ENCODE measurements around the gene GNAI2. TPM values are rescaled to one million over a fixed set of nuclear protein-coding genes. Genes with fewer than 3 reads are reported as not detected.
"Not testable (repeated sequence)": the region's sequence is repeated elsewhere in the genome, so short reads cannot be mapped to it uniquely, and the experiment has no call there.

Gene GNAI2
- polyA plus RNA-seq, 3 donors, result 189 to 229 (median 189) TPM

GRCh38 chr3:50201573-50202315 lies 34.3 kb upstream of the GNAI2 start:
- no peak for DNase-seq (ENCODE audit: extremely low read depth in 1 of 11, low read depth in 9 of 11, low spot score in 4 of 11)

- DNase-seq (ENCODE audit: extremely low read depth in 1 of 11, low read depth in 9 of 11, low spot score in 4 of 11), result no peak
Observed at GRCh38 chr3:50202353-50203112, 33.5 kb upstream of the GNAI2 start.

GRCh38 chr3:50203113-50203808 lies 32.7 kb upstream of the GNAI2 start:
- no peak for DNase-seq (ENCODE audit: extremely low read depth in 1 of 11, low read depth in 9 of 11, low spot score in 4 of 11)

- DNase-seq (ENCODE audit: extremely low read depth in 1 of 11, low read depth in 9 of 11, low spot score in 4 of 11), result no peak
Observed at GRCh38 chr3:50203809-50204803, 31.9 kb upstream of the GNAI2 start.

- peak in 2 of 11 donors; percentile 39 to 42 for DNase-seq (ENCODE audit: extremely low read depth in 1 of 11, low read depth in 9 of 11, low spot score in 4 of 11)
Observed at GRCh38 chr3:50204804-50205412, 31.1 kb upstream of the GNAI2 start, which contains the start of gene SLC38A3. Gene SLC38A3 (plus strand): TSS chr3:50205271. CDS start chr3:50214200, 8,929 bp downstream.

- no peak for DNase-seq (ENCODE audit: extremely low read depth in 1 of 11, low read depth in 9 of 11, low spot score in 4 of 11)
Observed at GRCh38 chr3:50205413-50206276, 30.4 kb upstream of the GNAI2 start.

GRCh38 chr3:50207359-50208042 lies 28.5 kb upstream of the GNAI2 start:
- DNase-seq (ENCODE audit: extremely low read depth in 1 of 11, low read depth in 9 of 11, low spot score in 4 of 11), result no peak

GRCh38 chr3:50208677-50209344 lies 27.2 kb upstream of the GNAI2 start:
- DNase-seq (ENCODE audit: extremely low read depth in 1 of 11, low read depth in 9 of 11, low spot score in 4 of 11), result no peak

- no peak for DNase-seq (ENCODE audit: extremely low read depth in 1 of 11, low read depth in 9 of 11, low spot score in 4 of 11)
Observed at GRCh38 chr3:50210176-50210509, 25.9 kb upstream of the GNAI2 start.

GRCh38 chr3:50210510-50211367 lies 25.3 kb upstream of the GNAI2 start:
- no peak for DNase-seq (ENCODE audit: extremely low read depth in 1 of 11, low read depth in 9 of 11, low spot score in 4 of 11)

GRCh38 chr3:50211368-50211717 lies 24.7 kb upstream of the GNAI2 start:
- not testable (repeated sequence) for DNase-seq (ENCODE audit: extremely low read depth in 1 of 11, low read depth in 9 of 11, low spot score in 4 of 11)

- DNase-seq (ENCODE audit: extremely low read depth in 1 of 11, low read depth in 9 of 11, low spot score in 4 of 11), result no peak
Observed at GRCh38 chr3:50211930-50212329, 24.1 kb upstream of the GNAI2 start.

GRCh38 chr3:50212502-50212901 lies 23.5 kb upstream of the GNAI2 start:
- no peak for DNase-seq (ENCODE audit: extremely low read depth in 1 of 11, low read depth in 9 of 11, low spot score in 4 of 11)

- no peak for DNase-seq (ENCODE audit: extremely low read depth in 1 of 11, low read depth in 9 of 11, low spot score in 4 of 11)
Observed at GRCh38 chr3:50212971-50213370, 23.0 kb upstream of the GNAI2 start.

- DNase-seq (ENCODE audit: extremely low read depth in 1 of 11, low read depth in 9 of 11, low spot score in 4 of 11), result no peak
Observed at GRCh38 chr3:50213373-50213772, 22.6 kb upstream of the GNAI2 start.

- DNase-seq (ENCODE audit: extremely low read depth in 1 of 11, low read depth in 9 of 11, low spot score in 4 of 11), result no peak
Observed at GRCh38 chr3:50214824-50215223, 21.2 kb upstream of the GNAI2 start.

Data from renal cortex interstitium (tissue), 11 donors.